MCF 10A (cell line): ENCODE measurements around the gene CELSR1. TPM values are rescaled to one million over a fixed set of nuclear protein-coding genes. Genes with fewer than 3 reads are reported as not detected.

Experiments used
- BruUV-seq: library from RNA; stranded (reverse); fragments of 400-500 nt; replicated peaks from 2 replicates; lab custom pipeline; 2021; lab: Mats Ljungman, UMichigan
- CTCF ChIA-PET: fragments of 300-600 bp; sonication (Branson Sonifier 250); formaldehyde crosslinking; extraction: SDS; loops from one replicate; lab custom pipeline; 2021; ENCODE audit warnings: antibody characterized with exemption, inconsistent platforms; lab: Yijun Ruan, JAX
- POLR2A ChIA-PET: fragments of 300-600, 350-650 bp; sonication (Branson Sonifier 250); formaldehyde crosslinking; extraction: SDS; loops from one replicate; lab custom pipeline; 2020; ENCODE audit warnings: antibody characterized with exemption, inconsistent platforms; lab: Yijun Ruan, JAX
- DNase-seq: peaks from one replicate; pipeline ENCODE4 v3.0.0-alpha.2; 2018; ENCODE audit not compliant: unreplicated experiment
- H3K27ac Mint-ChIP-seq: one replicate; pipeline ENCODE4 v1.8.0; 2022; ENCODE audit warnings: mild to moderate bottlenecking, low read depth, mixed read lengths; ENCODE audit not compliant: unreplicated experiment
- H3K27me3 Mint-ChIP-seq: one replicate; pipeline ENCODE4 v1.8.0; 2022; ENCODE audit warnings: mixed read lengths; ENCODE audit not compliant: insufficient read depth, unreplicated experiment
- H3K36me3 Mint-ChIP-seq: one replicate; pipeline ENCODE4 v1.8.0; 2022; ENCODE audit warnings: mild to moderate bottlenecking, moderate library complexity, mixed read lengths; ENCODE audit not compliant: insufficient read depth, unreplicated experiment
- H3K4me1 Mint-ChIP-seq: one replicate; pipeline ENCODE4 v1.8.0; 2022; ENCODE audit warnings: mixed read lengths; ENCODE audit not compliant: insufficient read depth, unreplicated experiment
- H3K4me3 Mint-ChIP-seq: one replicate; pipeline ENCODE4 v1.8.0; 2022; ENCODE audit warnings: mild to moderate bottlenecking, moderate library complexity, mixed read lengths; ENCODE audit not compliant: unreplicated experiment
- H3K9me3 Mint-ChIP-seq: one replicate; pipeline ENCODE4 v1.8.0; 2022; ENCODE audit warnings: mixed read lengths; ENCODE audit not compliant: unreplicated experiment
- CTCF ChIP-seq: fragments of 200-600 bp; IDR thresholded peaks from one replicate; pipeline ENCODE4 v1.8.0; 2022; ENCODE audit warnings: antibody characterized with exemption, mild to moderate bottlenecking; ENCODE audit not compliant: unreplicated experiment
- intact Hi-C: fragments of 100-400 bp; cut with micrococcal nuclease; formaldehyde crosslinking; loops from 2 replicates; pipeline ENCODE4 v1.14.1; 2022
- total RNA-seq: library from RNA; stranded (reverse); gene quantifications from 2 replicates; pipeline ENCODE4 v1.2.3, GENCODE V29; 2022

CELSR1 gene
- total RNA-seq, 1 experiment from 2014 or later = 49.1 TPM

GRCh38 chr22:46362203-46362933 lies 175.1 kb downstream of the CELSR1 start:
- DNase-seq = no peak
- no peaks in the 10 kb centered on the region for H3K27me3 Mint-ChIP-seq
- BruUV-seq = no TSS peak
- intact Hi-C loops = no loop called here
- no peaks in the 10 kb centered on the region for H3K9me3 Mint-ChIP-seq
- POLR2A ChIA-PET = no interaction called here
- no peak overlapping the region for H3K27ac Mint-ChIP-seq
- CTCF ChIA-PET = interaction anchor here (0.6 to 1.0 kb wide), 3 partner anchors 9 to 180 kb away, joined by 3 to 4 read pairs (median 3); no protein-coding TSS in a partner anchor
- no peak for TF ChIP-seq CTCF
- H3K4me1 Mint-ChIP-seq = no peaks in the 10 kb centered on the region
- no peak overlapping the region for H3K4me3 Mint-ChIP-seq
- H3K36me3 Mint-ChIP-seq = peaks cover 31% of the 10 kb centered on the region

- BruUV-seq = no TSS peak
- Mint-ChIP-seq H3K4me1 (no peaks in the 10 kb centered on the region), H3K9me3 (no peaks in the 10 kb centered on the region), H3K36me3 (peaks cover 29% of the 10 kb centered on the region), H3K27me3 (no peaks in the 10 kb centered on the region), H3K4me3 (no peak overlapping the region), H3K27ac (no peak overlapping the region)
- POLR2A ChIA-PET = no interaction called here
- no peak for TF ChIP-seq CTCF
- intact Hi-C loops = no loop called here
- no peak for DNase-seq
- CTCF ChIA-PET = interaction anchor here (1.0 kb wide), 1 partner anchor 181 kb away, joined by 4 read pairs; no protein-coding TSS in a partner anchor
Measured at GRCh38 chr22:46361826-46362202, 175.6 kb downstream of the CELSR1 start.

GRCh38 chr22:46360891-46361290 lies 176.5 kb downstream of the CELSR1 start:
- H3K9me3 Mint-ChIP-seq = no peaks in the 10 kb centered on the region
- no TSS peak for BruUV-seq
- no peak overlapping the region for H3K4me3 Mint-ChIP-seq
- H3K36me3 Mint-ChIP-seq = peaks cover 29% of the 10 kb centered on the region
- no peak overlapping the region for H3K27ac Mint-ChIP-seq
- no peaks in the 10 kb centered on the region for H3K4me1 Mint-ChIP-seq
- TF ChIP-seq CTCF = no peak
- no peaks in the 10 kb centered on the region for H3K27me3 Mint-ChIP-seq
- ChIA-PET CTCF (interaction anchor here (0.5 kb wide), 1 partner anchor 446 kb away, joined by 3 read pairs; no protein-coding TSS in a partner anchor), POLR2A (no interaction called here)
- intact Hi-C loops = no loop called here
- no peak for DNase-seq

GRCh38 chr22:46360097-46360496 lies 177.3 kb downstream of the CELSR1 start:
- ChIA-PET CTCF (interaction anchor here (0.8 kb wide), 1 partner anchor 182 kb away, joined by 4 read pairs; no protein-coding TSS in a partner anchor), POLR2A (no interaction called here)
- no peak for DNase-seq
- Mint-ChIP-seq H3K4me1 (peaks cover 6% of the 10 kb centered on the region), H3K36me3 (peaks cover 32% of the 10 kb centered on the region), H3K4me3 (no peak overlapping the region), H3K27me3 (no peaks in the 10 kb centered on the region), H3K9me3 (no peaks in the 10 kb centered on the region), H3K27ac (no peak overlapping the region)
- TF ChIP-seq CTCF = no peak
- no TSS peak for BruUV-seq
- intact Hi-C loops = no loop called here
